ENCODE data around the gene CEP120. TPM values are rescaled to one million over a fixed set of nuclear protein-coding genes. Genes with fewer than 3 reads are reported as not detected.
"Not testable (repeated sequence)": the region's sequence is repeated elsewhere in the genome, so short reads cannot be mapped to it uniquely, and the experiment has no call there.

CEP120 gene
- total RNA-seq, 1 donor from 2014 or later = 41.2 TPM

DNA sequence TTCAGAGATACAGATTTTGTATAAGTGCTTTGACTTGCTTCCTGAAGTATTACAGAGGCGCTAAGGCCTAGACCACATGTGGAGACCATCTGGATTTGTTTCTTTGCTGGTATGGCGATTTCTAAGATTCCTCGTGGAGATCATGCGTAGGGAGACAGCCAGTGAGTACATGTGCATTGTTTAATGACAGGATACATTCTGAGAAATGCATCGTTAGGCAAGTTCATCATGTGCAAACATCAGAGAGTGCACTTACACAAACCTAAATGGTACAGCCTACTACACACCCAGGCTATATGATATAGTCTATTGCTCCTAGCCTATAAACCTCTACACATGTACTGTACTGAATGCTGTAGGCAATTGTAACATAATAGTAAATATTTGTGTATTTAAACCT, 16.5 kb upstream of the CEP120 start:
- intact Hi-C loops (cut with micrococcal nuclease) = loop anchor here (1.0 to 5.0 kb wide), 5 partner anchors 9 to 173 kb away; partner anchors contain the start of genes CEP120 and CSNK1G3

DNA sequence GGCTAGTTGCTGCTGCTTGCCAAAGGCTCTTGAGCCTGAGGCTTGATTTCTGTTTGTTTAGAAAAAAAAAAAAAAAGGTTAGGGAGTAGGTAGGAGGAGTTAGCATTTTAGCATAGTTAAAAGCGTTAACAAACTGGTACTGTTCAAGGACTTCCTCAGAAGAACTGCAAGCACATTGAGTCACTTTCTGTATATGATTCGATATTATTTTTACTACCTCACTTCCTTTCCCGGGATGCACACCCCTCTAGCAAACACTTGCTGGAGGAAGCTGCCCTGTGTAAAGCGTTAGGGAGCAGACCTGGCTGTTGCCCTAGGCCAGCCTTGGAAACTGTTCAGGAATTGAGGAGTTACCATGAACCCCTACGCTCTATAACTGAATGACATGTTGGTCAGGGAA, 15.7 kb upstream of the CEP120 start:
- intact Hi-C loops (cut with micrococcal nuclease) = loop anchor here (1.0 to 5.0 kb wide), 6 partner anchors 9 to 173 kb away; partner anchors contain the start of genes CEP120 and CSNK1G3

DNA sequence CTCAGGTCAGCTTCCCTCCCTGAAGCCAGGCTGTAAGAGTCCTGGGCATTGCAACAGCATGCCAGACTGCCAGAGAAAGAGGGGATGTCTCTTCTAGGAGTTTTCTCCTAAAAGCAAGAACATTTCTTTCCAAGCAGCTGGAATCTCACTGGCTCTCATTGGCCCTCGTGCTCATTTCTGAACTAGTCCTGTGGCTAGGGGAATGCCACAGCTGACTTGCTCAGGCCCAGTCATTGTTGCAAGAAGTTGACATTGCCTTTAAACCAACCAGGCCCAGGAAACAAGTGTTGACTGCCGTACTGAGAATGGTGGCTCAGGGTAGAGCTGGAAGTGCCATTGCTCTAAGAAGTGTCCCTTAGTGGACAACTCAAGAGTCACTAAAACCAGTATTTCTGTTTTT, 15.0 kb upstream of the CEP120 start:
- intact Hi-C loops (cut with micrococcal nuclease) = loop anchor here (1.0 to 5.0 kb wide), 2 partner anchors 111 to 174 kb away; no protein-coding TSS in a partner anchor

DNA sequence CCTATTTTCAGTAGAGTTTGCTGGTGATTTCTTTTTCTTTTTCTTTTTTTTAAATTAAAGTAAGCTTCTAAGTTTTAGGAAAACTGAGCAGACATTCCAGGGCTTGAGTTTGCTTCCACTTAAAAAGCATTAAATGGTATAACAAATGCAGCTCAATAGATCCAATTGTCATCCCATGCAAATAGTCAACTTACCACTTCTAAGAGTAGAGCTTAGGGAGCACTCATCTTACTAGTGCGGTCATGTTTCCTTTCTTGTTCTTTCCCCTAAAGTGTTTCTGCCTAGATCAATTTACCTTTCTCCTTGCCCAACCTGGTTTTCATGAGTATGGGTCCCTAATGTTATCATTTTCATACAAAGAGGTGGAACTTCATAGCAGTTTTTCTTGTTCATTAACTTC, 13.0 kb upstream of the CEP120 start:
- intact Hi-C loops (cut with micrococcal nuclease) = loop anchor here (5.0 kb wide), 1 partner anchor 176 kb away; no protein-coding TSS in a partner anchor

DNA sequence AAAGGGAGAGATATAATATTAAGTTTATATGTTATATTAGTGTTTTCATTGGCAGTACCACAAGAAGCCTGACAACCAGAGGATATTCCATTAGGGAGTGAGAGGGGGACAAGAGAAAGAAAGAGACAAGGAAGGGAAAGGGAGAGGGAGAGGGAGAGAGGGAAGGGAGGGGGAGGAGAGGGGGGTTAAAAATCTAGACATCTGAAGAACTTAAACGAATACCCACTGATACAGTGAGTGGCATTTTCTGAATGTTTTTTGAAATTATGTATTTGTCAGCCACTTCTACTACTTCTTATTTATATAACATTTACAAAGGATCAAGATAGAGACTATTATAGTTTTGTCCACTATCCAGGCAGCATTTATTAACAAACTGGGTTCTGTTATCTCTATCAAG, 11.6 kb upstream of the CEP120 start:
- intact Hi-C loops (cut with micrococcal nuclease) = loop anchor here (5.0 kb wide), 1 partner anchor 178 kb away; no protein-coding TSS in a partner anchor

DNA sequence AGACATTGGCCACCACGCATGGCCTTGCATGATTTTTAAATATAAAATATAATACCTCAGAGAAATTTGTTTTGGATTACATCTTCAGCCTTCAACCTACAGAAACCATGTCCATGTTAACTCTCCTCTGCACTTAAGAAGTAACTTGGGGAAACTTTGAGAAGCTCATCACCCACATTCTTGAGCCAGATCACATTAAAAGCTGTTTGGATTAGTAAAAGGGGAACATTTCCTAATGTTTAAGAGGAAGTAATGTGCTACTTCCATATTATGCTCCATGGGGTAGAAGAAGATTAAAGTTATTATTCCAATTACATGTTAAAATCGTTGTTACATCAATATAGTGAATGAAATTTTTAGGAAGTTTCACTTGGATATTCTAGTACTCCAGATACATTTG, 10.4 kb upstream of the CEP120 start:
- intact Hi-C loops (cut with micrococcal nuclease) = no loop called here

DNA sequence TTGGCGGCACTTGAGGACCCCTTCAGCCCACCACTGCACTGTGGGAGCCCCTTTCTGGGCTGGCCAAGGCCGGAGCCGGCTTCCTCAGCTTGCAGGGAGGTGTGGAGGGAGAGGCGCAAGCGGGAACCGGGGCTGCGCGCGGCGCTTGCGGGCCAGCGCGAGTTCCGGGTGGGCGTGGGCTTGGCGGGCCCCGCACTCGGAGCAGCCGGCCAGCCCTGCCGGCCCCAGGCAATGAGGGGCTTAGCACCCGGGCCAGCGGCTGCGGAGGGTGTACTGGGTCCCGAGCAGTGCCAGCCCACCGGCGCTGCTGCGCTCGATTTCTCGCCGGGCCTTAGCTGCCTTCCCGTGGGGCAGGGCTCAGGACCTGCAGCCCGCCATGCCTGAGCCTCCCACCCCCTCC, 7.2 kb upstream of the CEP120 start:
- intact Hi-C loops (cut with micrococcal nuclease) = not testable (repeated sequence)

DNA sequence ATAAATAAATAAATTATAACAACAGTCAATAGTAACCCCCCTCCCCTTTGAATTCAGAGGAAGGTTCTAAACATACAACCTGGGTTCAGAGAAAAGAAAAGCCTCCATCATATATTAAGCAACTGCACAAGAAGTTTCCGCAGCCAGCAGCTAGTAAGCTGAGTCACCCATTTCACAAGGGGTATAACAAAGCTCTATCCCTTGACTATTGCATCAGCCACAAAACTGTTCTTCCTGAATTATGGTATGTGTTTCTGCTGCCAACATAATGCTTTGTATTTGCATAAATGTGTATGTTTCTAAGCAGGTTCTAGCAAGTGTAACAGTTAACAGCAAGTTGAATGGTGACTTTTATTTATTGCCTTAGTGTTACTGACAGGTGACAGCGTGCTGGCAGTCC, 6.8 kb upstream of the CEP120 start:
- intact Hi-C loops (cut with micrococcal nuclease) = no loop called here

DNA sequence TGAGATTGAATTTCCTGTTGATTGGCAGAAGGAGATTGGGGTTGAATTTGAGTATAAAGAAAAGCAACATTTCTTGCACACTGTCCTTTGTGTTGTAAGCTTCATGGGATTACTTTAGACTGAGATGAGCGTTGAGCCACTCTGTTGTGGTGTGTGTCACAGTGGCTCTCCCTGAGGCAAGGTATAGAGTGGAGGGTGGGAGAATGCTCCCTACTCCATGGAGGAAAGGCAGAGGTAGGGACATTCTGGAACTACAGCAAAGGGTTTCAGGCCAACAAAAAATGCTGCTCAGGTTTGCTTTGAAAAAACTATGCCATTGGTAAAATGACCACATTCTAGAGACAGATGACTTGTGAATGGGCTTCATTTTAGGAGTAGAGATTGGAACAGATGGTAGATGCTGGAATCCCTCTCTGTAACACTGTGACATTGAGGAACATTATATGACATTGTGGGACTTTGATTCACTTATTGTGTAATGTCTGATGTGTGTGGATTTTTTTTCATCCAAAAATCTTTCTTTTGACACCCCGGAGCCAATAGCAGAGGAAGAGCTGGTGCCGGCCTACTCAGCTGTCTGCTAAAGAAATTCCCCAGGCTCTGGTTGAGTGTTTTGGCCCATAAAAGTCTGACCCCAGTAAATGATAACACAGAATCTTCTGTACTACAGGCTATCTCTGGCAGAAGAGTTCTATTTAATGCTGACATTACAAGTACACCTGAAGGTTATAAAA, 6.2 kb upstream of the CEP120 start:
- intact Hi-C loops (cut with micrococcal nuclease) = no loop called here

DNA sequence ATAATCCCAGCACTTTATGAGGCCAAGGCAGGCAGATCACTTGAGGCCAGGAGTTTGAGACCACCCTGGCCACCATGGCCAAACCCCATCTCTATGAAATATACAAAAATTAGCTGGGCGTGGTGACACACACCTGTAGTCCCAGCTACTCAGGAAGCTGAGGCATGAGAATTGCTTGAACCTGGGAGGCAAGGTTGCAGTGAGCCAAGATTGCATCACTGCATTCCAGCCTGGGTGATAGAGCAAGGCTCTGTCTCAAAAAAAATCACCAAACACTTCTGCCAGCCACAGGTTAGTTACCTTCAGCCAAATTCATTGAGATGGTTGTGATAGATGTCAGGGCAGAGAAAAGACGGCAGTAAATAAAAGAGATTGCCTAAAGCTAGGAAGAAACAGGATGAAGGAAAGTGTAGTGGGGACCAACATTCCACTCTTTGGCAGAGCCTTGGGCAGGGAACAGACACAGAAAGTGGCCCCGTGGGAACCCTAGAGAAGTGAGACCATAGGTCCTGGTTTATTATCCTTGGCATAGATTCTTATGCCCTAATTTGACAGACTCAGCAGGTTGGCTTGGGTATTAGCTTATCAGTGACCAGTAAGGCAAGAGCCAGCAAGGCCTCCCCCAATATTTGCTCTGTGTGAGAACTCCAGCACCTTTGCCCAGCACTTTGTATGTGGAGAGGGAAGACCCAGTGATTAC, 5.5 kb upstream of the CEP120 start:
- intact Hi-C loops (cut with micrococcal nuclease) = no loop called here

DNA sequence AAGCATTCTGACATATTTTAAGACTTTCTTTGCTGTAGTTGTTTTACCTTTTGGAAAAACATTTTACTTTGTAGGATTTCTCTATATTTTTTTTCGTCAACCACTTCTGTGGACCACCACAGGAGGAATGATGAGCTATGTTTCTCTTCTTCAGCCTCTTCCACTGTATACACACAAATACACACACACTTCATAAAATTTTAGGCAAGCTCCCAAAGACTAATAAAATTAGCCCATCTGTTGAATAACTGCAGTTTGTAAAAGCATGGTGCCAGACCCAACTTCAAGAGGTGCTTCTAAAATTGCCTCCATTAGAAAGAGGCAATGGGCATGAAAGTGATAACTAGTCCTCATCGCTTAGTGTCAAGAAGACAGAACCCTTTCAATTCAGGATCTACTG, 4.1 kb upstream of the CEP120 start:
- intact Hi-C loops (cut with micrococcal nuclease) = no loop called here

DNA sequence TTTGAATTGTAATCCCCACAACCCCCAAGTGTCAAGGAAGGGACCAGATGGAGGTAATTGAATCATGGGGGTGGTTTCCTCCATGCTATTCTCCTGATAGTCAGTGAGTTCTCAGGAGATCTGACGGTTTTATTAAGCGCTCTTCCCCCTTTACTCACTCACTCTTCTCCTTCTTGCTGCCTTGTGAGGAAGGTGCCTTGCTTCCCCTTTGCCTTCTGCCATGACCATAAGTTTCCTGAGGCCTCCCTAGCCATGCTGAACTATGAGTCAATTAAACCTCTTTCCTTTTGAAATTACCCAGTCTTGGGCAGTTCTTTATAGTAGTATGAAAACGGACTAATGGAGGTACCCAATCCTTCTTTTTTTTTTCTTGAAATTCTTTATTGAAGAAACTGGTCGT, 2.2 kb upstream of the CEP120 start:
- intact Hi-C loops (cut with micrococcal nuclease) = no loop called here

DNA sequence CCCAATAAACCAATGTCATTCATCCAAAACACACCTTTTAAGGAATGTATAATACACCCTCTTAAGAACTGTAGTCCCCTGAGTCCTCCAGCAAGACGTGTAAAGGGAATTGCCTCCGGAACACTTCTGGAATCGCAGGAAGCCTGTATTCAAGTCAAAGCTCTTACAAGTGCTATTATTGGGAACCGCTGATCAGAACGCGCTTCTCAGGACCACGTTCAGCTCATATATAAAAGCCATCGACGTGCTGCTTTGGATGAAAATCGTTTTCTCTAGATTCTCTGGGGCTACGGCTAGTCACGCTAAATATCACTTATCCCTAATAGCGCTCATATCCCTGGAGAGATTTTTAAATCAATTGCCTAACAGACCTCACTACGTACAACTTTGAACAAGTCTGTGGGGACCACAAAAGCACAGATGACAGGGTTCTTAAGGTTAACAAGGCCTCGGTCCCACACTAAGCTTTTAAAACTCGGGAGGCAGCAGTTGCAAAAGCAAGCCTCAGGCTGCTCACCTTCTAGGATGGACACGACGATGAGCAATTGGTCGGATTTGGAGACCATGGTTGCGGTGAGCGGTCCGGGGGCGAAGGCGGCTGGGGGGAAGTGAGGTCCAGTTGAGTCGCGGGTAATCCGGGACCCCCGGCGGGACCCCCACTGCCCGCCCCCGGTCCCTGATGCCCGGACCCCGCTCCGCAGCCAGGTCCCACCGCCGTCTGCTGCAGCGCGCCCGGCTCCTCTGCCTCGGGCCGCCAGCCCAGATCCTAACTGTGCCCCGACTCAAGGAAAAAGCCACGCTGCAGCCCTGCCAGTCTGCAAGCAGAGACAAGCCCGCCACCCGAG, 548 bp downstream of the CEP120 start:
- intact Hi-C loops (cut with micrococcal nuclease) = loop anchor here (1.0 to 5.0 kb wide), 9 partner anchors 17 to 1461 kb away; partner anchors contain the start of genes CSNK1G3, SNX2, SNX24 and SRFBP1

DNA sequence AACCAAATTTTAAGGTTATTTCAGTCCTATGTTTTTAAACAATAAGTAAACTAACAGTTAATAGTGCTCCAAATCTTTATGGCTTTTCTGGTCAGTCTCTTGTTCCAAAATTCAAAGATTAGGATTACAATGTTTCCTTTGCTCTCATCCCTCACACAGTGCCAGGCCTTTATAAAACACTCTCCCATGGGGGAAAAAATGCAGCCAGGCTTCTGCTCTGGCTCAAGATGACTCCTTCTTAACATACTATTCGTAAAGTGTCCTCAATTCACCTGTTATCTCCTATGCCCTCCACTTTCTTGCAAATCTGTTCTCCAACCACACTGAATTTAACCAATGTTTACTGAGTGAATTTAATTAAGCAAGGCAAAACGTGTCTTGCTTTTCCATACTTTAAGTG, 1.4 kb downstream of the CEP120 start:
- intact Hi-C loops (cut with micrococcal nuclease) = loop anchor here (5.0 kb wide), 1 partner anchor 574 kb away; the partner anchor contains the start of gene SNX24

DNA sequence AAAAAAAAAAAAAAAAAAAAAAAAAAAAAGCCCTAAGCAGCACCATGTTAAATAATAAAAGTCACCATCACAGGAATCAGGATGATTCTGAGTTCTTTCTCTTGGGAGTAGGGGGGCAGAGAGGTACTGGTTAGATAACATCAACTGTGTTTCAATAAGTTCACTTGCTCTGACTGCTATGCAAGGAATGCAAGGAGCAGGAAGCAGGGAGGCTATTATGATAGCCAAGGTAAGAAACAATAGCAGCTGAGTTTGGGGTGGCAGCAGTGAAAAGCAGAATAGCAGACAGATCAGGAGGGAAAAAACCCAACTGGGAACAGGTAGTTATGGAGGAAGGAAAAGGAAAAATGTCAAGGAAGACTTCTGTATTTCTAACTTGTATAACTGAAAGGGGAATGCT, 8.2 kb downstream of the CEP120 start:
- intact Hi-C loops (cut with micrococcal nuclease) = no loop called here

DNA sequence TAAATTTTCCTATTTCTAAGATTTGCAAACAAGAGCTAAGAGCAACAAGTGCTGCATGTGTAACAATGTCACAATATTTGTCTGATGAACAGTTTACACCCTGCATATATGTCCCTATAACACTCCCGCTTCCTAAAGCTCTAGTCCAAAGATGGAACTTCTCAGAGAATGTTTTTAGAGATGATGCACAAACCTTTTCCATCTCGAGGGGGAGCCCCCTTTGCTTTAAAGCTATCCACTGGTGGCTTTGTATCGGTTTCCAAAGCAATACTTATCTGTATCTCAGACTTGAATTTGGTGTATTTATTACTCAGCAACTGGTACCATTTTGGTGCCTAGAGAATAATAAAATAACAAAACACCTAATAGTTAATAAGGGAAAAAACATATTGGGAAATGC, 11.0 kb downstream of the CEP120 start:
- intact Hi-C loops (cut with micrococcal nuclease) = no loop called here

DNA sequence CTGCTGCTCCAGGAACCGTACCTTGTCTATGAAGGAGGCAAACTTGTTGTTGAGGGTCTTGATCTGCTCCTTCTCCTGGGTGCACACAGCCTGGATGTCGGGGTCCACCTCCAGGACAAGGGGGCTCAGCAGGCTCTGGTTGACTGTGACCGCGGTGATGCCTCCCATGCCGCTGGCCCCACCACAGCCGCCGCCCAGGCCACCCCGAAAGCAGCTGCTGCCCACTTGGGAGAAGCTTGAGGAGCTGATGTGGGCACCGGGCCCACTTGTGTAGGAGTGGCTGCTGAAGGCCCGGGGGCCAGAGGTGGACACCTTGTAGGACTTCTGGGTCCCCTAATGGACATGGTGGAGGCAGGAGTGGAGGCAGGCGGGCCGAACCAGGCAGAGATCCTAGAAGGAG, 21.2 kb downstream of the CEP120 start:
- intact Hi-C loops (cut with micrococcal nuclease) = not testable (repeated sequence)

DNA sequence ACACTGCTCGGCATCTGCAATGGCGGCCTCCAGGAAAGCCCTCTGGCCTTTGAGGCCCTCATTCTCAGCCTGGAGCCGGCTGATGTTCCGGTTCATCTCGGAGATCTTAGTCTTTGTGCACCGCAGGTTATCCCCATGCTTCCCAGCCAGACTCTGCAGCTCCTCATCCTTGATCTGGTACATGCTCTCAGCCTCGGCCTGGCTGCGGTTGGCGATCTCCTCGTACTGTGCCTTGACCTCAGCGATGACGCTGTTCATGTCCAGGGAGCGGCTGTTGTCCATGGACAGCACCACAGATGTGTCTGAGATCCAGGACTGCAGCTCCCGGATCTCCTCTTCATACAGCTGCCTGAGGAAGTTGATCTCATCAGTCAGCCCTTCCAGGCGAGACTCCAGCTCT, 21.9 kb downstream of the CEP120 start:
- intact Hi-C loops (cut with micrococcal nuclease) = no loop called here

DNA sequence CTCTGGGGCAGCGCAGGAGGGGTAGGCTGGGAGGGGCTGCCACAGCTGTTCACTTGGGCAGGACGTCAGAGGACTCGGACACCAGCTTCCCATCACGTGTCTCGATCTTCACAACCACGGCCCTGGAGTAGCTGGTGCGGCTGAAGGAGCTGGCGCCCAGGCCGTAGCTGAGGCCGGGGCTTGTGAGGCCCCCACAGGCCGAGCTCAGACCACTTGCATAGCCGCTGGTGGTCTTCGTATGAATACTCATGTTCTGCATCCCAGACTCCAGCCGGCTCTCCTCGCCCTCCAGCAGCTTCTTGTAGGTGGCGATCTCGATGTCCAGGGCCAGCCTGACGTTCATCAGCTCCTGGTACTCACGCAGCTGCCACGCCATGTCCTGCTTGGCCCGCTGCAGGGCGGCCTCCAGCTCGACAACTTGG, 22.3 kb downstream of the CEP120 start:
- intact Hi-C loops (cut with micrococcal nuclease) = not testable (repeated sequence)

DNA sequence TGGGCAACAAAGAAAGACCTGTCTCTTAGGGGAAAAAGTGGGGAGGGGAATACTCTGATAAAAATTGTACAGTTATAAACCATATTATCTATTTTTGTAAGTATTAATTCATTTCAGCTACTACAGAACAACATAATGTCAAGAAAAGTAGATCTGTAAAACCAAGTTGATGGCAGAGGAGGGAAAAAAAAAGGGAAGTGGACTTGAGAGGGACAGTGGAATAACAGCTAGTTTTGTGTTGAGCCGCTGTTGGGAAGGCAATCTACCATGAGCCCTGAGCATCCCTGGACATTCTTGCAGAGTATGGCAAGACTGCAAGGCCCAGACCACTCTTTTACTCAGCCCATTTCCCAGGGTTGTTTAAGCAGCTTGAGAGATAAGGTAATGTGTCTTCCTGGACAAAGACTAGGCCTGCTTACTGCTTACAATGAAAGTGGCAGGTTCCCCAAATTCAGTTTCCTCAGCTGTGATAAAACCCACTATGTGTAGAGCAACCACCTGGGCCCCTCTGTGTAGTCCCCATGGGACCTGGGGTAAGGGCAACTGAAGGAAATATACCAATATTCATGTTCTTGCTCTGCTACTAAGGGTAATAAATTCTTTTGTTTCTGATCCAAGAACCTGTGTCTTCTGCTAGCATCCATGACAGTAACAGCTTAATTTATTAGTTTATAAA, 25.0 kb downstream of the CEP120 start:
- intact Hi-C loops (cut with micrococcal nuclease) = no loop called here

DNA sequence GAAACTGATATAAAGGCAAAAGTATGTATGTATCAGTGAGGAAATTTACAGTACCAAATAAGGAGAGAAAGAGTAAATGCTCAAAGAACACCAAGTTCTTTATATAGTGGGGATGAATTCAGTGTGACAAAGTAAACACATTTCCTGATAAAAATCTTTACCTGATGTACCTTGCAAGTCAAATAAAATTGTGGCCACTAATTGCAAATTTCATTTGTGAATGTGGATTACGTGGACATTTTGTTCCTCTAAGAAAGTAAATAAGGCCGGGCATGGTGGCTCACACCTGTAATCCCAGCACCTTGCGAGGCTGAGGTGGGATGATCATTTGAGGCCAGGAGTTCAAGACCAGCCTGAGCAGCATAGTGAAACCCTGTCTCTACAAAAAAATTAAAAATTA, 25.7 kb downstream of the CEP120 start:
- intact Hi-C loops (cut with micrococcal nuclease) = no loop called here

All from T-helper 1 cell treated with Interleukin-12 subunit alpha and Interleukin-12 subunit beta and Interleukin-4 antibody, amounts not matched to agents 30 ng/mL and 1 ng/mL, for 36 hours (primary cell).